NCI-H2107 (cell line): Measurements from ENCODE around the gene GPS1.

Source experiments
- DNase-seq: peaks from one replicate; lab custom pipeline; 2025; lab: John Stamatoyannopoulos, UW

GPS1 gene

DNA sequence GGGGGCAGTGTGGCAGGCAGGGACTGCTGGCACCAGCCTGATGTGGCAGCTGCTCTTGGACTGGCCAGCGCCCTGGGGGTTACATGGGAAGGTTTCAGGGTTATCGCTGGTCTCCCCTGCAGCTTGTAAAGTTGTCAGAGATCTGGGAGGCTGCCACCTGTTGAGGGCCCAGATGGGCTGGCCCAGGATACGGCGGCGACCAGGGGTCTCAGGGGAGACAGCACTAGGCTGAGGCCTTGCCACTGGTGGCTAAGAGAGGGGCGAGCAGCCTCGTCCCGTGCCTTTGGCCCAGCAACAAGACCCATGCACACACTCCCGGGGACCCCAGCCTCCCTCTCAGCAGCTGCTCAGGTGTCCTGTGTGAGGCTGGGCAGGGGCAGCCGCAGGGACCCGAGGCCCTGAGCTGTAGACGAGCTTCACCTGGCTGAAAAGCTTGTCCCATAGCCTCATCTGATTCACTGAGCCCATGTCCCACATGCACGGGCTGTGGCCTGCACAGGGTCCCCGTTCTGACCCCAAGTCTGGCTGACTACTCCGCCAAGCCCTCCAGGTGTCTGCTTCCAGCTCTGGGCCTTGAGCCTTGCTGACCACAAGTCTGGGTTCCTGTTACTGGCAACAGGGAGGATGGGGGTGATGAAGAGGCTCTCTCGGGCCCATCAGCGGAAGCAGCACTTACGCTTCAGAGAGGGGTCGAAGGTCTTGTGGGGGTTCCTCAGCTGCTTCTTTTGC, 7.7 kb downstream of the GPS1 start:
- no peak for DNase-seq

DNA sequence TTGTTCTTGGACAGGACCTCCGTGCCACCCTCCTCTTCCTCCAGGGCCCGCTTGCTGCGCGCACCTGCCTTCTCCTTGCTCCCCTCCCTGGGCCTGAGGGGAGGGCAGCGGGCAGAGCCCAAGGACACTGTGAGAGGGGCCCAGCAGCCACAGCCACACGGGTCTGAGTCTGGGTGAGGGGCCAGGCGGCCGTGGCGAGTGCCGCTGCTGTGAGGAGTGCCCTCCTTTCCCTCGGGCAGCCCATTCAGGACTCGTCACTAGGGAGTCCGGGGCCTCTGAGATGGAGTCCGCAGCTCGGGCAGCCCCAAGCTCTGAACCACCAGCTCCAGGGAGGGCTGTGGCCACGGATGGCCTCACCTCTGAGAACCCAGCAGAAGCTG, 8.3 kb downstream of the GPS1 start:
- DNase-seq = no peak

DNA sequence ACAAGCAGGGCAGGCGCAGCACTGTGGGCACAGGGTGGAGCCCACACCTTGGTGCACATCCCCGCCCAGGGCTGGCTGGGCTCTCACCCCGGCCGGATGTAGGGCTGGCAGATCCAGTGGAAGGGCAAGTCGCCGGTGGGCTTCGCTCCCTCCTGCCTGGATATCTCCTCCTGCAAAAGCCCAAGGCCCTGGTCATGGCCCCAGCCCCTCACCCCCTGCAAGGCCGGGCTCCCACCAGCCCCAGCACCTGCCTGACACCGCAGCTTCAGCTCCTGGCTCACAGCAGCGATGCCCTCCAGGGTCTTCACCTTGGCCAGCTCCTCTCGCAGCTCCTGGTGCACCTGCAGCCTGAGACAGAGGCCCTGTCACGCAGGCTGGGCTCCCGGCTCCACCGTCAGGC, 8.9 kb downstream of the GPS1 start:
- DNase-seq = no peak

DNA sequence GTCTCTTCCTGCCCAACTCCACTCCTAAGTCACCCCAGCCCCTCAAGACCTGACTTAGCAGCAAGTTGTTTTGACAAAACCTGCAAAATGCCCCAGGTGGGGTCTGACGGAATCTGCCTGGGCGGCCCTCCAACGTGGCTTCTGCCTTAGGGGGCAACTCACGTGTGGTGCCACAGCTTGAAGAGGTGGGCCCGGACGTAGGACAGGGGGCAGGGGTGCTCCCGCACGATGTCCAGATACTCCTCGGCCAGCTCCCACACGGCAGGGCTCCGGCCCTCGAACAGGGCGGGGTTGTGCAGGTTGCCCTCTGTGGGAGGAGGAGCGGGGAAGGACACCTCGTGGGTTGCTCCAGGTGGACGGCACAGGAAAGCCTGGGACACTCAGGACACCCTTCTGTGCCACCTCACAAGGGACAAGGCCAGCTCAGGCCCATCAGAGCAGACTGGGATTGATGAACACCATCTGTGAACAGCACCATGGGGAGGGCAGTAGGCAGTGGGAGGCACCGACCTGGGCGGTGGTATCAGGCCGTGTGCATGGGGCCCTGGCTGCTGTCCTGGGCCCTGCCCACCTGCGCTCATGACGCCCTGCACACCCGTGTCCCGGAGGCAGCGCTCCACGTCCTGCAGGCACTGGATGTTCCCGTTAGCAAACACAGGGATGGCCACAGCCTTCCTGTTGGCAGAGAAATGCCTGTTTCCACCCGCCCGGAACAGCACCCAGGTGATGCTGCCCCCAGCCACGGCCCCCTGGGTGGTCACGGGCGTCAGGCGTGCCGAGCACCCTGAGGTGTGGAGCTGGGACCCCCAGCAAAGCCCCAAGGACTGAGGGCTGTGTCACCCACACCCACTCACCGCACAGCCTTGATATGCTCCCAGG, 9.6 kb downstream of the GPS1 start:
- DNase-seq = no peak

DNA sequence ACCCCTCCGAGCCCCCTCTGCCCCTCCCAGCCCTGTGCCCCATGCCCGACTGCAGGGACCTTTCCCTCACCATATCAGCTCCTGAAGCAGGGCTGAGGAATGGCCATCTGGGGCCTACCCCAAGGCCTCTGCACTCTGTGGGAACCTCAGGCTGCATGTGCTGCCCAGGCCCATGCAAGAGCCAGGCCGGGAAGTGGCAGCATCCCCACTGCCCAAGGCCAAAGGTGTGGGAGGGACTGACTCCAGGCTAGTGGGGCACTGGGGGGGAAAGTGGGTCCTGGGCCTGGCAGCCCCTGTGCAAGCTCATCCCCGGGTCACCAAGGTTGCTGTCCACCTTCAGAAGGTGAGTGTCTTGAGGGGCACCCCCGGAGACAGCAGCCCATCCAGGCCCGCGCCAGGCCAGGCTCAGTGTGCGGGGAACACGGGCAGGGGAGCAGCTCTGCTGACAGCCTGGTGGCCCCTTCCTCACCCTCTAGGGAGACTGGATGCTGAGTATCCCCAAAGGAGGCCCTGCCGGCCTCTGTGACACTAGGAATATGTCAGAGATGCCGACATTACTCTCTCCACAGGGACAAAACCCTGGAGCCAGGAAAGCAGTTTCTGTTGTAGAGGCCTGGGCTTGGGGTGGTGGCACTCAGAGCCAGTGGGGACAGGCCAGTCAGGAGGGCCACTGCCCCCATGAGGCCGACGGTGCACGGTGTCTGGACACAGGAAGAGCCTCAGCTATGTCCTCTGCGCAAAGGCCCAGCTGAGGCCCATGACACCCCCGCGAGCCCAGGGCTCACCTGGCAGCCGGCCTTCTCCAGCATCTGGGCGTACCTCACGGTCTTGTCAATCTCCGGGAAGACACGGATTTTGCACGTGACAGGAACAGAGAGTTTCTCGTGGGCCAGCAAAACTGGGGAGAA, 10.6 kb downstream of the GPS1 start:
- DNase-seq = no peak

DNA sequence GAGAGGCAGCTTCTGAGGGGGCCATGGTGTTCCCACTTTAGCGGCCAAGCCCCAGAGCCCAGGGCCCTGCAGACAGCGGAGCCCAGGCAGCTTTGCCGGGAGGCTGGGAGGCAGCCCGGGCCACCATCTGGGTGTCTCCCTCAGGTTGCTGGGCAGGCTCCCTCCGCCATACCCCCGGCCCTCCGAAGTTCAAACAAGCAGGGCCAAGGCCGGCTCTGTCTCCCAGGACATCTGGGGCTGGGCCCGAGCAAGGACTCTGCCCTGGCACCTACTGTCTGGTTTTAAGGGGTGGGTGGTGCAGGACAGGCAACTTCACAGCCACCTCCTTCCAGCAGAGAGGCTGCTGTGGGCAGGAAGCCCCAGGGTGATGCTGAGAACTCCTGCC, 11.3 kb downstream of the GPS1 start:
- DNase-seq = no peak

DNA sequence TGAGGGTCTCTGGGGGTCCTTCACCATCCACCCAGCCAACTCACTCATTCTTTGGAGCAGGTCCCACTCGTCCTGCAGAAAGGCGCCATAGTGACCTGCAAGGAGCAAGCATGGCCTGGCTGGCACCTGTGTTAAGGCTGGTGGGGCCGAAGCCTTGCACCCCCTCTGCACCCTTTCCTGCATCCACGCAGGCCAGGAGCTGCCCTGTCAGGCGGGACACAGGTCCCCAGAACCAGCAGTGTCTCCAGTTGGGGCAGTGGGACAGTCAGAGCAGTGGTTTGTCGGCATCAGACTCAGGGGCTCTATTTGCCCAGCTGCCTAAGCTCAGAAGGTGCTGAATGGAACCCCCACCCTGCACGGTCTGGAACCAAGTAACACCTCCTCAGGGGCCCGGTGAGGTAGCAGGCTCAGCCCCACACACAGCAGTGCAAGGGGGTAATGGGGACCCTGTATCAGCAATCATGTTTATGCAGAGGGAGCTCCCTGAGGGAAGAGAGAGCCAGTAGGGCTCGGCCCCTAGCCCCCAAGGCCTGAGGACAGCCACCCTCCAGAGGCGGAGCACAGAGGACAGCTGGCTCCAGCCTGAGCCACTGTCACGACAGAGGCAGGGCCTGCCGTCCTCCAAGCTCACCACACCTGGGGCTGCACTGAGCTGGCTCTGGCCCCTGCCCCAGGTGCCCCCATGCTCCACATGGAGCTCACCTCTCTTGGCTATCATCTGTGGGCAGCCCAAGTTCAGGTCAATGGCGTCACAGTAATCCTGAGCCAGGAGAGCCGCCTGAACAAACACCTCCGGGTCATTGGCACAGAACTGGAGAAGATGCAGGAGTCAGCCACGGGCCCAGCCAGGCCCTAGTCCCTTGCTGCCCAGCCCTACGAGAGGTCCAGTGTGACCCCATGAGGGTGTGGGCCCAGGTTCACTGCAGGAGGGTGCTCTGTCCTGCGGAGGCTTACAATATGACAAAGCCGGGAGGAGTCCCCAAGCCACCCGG, 12.0 kb downstream of the GPS1 start:
- no peak for DNase-seq

DNA sequence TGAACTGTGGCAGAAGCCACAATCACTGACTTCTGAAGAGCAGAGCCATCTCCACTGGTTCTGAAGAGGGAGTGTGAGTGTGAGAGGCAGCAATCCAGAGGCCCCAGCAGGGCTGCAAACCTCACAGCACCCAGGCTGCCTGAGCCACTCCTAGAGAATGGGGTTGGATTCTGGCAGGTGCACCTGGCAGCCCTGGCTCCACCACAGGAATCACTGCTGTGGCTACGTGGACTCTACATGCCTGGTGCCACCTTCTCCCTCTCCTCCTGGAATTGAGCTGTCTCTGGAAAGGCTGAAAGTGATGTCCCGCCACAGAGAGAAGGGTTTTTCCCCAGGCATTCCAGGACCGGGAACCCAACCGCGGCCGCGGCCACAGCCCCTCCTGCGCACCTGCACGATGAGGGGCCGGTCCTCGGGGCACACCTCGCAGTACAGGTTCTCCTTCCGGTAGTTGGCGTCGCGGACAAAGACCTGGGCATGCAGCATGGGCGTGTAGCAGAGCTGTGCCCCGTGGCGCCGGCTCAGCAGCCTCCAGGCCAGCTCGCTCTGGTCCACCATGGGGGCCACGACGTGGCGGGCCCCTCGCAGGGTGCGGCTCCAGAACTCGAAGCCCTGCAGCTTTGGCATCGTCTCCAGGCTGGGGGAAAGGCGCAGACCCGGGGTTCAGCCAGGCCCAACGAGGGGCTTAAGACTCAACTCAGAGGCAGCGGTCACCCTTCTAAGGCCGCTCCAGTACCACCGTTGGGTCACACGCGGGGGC, 12.9 kb downstream of the GPS1 start:
- DNase-seq = peak; percentile 22

DNA sequence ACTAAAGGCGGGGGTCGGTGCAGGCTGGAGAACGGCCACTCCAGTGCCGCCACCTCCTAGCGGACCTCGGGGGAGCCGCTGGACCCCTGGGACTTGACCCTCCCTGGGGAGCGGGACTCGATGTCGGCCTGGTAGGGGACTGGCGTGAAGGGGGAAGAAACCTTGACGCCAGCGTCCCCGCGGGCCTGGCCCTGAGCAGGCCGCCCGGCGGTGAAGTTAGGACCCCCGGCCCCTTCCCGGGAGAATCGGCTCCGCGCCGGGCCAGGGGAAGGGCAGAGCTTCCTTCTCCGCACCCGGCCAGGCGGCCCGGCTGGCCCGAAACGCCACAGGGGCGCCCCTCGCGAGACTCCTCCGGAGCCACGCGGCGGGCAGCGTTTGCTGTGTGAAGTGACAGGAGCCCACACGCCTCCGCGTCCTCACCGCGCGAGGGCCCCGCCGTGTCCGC, 13.5 kb downstream of the GPS1 start:
- DNase-seq = no peak

DNA sequence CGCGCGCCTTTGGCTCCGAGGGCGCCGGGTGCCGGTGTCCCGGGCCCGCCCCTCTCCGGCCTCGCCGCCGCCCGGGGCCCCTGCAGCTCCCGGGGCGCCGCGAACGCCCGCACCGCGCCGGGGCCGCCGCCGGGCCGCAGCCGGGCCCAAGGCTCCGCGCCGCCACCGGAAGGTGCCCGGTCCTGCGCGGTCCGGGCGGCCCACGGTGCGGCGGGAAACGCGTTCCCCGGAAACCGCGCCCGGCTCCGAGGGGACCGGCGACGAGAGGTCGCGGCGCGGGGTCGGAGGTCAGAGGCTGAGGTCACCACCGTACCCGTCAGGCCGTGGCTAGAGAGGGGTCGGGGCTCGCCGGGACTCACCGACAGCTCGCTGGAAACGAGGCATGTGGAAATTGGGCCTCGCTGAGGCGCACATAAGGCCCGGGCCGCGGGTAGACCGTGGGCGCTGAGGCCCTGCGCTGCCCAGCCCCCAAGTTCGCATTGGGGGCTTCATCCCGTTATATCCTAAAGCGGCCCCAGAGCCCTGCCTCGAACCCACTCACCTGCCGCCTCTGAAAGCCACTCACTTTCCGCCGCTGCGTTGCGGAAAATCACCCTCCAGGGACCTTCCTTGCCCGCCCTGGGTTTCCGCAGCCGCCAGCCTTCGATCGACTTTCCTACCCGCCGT, 14.1 kb downstream of the GPS1 start, which contains the start of gene DUS1L:
DUS1L (minus strand) TSS at position 167 of the 666 bp plus-strand sequence. CDS start 745 bp downstream, outside the sequence.
- peak; percentile 11 for DNase-seq

DNA sequence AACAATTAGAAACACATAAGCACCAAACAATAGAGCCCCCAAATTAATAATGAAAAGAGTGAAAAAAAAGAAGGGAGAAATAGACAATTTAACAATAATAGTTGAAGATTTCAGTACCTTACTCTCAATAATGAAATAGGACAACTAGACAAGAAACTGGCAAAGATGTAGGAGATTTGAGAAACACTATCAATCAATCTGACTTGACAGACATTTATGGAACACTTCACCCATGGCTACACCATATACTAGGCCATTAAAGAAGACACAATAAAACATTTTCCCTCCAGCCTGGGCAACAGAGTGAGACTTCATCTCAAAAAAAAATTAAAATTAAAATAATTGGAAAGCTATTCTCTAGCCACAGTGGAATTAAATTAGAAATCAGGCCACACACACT, 18.9 kb downstream of the GPS1 start:
- DNase-seq = no peak

DNA sequence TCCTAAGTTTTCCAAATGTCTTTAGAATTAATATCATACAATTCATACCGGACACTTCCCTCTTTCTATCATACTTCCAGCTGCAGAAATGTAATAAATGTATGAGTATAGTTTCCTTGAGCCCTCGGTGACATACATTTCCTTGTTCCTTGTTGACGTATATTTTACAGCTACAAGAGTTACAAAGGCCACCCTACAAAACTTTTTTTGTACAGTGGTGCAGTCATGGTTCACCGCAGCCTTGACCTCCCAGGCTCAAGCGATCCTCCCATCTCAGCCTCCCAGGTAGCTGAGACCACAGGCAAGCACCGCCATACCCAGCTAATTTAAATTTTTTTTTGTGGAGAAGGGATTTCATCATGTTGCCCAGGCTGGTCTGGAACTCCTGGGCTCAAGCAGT, 21.1 kb downstream of the GPS1 start:
- no peak for DNase-seq

DNA sequence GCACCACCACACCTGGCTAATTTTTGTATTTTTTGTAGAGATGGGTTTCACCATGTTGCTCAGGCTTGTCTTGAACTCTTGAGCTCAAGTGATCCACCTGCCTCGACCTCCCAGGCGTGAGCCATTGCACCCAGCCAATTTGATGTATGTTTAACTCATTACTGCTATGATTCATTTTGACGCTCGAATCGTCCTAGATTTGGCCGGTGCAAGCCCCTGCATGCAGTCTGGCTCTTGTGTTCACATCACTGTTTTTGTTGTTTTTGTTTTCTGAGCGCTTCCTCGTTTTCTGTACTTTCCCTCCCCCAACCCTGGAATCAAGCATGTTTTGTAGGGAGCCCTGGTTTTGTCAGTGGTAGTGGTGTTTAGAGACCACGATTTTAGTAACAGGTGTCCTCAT, 21.7 kb downstream of the GPS1 start:
- DNase-seq = no peak

DNA sequence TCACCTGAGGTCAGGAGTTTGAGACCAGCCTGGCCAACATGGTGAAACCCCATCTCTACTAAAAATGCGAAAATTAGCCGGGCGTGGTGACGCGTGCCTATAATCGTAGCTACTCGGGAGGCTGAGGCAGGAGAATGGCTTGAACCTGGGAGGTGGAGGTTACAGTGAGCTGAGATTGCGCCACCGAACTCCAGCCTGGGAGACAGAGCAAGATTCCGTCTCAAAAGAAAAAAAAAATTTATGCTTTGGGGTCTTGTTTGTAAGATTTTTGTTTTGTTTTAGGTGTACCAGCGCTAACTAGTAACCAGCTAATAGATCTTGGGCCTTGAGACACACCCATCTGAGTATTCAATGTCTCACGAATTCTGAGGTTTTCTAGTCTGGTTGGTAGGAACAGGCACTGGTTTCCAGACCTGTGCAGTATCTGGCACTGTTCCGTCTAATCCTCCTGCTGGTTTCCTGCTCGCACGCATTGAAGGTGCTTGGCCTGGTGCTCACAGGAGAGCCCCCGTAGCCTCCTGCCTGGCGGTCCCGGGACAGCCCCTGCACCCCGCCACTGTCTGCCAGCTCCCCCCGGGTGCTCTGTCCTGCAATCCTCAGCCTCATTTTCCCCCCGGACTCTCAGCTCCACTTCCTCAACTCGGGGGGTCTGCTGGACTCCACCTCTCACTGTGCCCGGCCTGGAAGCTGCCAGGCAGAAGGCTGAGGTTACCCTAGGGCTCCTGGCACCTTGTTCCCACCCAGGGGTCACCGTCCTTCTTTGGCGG, 24.5 kb downstream of the GPS1 start:
- no peak for DNase-seq

DNA sequence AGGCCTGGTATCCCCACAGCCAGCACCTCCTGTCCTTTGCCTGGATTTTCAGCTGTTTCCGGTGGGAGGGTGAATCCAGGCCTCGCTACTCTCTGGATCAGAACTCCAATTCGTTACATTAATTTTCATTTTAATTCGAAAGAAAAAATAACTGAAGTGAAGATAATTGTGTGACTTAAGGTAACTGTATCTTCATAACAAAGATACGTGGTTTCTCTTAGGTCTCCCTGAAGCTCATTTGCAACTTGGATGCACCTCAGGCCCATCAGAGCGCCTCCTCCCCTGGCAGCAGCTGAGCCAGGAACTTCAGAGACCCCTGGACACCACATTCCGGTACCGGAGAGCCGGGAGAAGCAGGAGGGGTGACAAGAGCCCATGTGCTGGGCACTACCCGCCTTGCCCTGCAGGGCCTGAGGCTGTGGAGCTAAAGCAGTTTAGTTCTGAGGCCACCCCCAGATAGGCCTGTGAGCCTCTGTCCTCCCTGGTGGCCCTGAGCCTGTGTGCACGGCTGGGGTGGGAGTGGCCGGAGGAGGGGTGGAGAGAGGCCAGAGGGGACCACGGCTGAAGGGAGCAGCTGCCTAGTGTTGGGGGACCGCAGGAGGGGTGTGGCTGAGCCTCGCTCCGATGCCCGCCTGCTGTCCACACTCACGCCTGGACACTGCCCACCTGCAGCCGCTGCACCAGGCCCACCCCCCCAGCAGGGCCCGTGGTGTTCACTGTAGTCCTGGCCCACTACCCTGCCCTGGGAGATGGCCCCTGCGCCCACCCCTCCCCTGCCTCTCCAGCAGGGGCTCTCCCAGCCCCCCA, 25.3 kb downstream of the GPS1 start:
- no peak for DNase-seq

DNA sequence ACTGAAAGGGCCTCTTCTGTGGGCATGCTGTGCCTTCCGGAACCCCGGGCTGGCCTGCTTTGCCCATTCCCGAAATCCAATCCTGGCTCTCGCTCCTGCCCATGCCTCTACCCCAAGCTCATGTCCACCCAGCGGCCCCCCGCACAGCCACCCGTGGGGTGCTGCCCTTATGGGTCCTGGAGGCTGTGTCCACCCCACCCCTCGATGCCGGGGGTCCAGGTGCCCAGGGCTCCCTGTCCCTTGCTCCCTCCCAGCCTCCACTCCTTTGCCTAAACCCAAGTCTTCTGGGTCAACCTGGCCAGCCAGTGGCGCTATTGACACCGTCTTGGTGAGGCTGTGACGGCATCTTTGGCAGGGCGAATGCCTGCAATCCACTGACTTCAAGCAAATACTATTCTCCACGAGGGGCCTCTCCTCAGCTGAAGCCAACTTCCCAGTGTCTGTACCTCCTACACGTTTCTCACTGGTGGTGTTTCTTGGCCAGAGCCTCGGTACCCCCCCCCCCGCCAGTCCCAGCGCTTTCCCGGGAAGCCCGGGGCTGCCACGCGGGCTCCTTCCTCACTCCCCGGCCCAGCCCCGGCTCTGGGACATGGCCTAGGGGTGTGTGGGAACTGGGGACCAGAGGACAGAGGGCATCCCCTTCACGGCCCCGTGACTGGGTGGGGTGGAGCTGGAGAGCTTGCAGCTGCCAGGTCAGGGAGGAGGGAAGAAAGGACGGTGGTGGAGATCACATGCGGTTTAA, 26.1 kb downstream of the GPS1 start:
- DNase-seq = no peak

DNA sequence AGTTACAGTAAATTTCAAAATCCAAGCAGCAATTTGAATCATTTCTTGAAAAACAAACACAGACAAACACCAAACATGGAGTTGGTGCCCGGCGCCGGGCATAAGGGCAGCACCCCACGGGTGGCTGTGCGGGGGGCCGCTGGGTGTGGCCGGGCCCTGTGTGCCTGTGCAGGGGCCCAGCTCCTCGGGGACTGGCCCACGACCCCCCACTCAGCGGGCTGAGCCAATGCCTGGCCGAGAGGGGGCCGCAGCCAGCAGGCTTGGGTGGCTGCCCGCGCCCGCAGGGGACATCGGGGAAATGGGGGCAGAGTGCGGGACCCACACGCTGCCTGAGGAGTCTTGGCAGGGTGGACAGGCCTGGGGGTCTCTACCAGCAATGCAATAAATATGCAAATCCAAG, 26.7 kb downstream of the GPS1 start:
- DNase-seq = no peak
